GM20000 (cell line): ENCODE data around the gene TSPEAR.

Source experiments
- DNase-seq: peaks from one replicate; pipeline ENCODE4 v3.0.0; 2012; ENCODE audit warnings: low spot score
- TF ChIP-seq, protein P1 (sequence below): IDR thresholded peaks from 2 replicates; pipeline ENCODE4 v1.5.1; 2012; ENCODE audit warnings: mild to moderate bottlenecking, control low read depth; ENCODE audit errors: extremely low read depth, missing control alignments

TSPEAR gene

GRCh38 chr21:44549525-44550211 lies 161.7 kb downstream of the TSPEAR start:
- no peak for DNase-seq
- TF ChIP-seq, protein P1, sequence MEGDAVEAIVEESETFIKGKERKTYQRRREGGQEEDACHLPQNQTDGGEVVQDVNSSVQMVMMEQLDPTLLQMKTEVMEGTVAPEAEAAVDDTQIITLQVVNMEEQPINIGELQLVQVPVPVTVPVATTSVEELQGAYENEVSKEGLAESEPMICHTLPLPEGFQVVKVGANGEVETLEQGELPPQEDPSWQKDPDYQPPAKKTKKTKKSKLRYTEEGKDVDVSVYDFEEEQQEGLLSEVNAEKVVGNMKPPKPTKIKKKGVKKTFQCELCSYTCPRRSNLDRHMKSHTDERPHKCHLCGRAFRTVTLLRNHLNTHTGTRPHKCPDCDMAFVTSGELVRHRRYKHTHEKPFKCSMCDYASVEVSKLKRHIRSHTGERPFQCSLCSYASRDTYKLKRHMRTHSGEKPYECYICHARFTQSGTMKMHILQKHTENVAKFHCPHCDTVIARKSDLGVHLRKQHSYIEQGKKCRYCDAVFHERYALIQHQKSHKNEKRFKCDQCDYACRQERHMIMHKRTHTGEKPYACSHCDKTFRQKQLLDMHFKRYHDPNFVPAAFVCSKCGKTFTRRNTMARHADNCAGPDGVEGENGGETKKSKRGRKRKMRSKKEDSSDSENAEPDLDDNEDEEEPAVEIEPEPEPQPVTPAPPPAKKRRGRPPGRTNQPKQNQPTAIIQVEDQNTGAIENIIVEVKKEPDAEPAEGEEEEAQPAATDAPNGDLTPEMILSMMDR: no peak

DNA sequence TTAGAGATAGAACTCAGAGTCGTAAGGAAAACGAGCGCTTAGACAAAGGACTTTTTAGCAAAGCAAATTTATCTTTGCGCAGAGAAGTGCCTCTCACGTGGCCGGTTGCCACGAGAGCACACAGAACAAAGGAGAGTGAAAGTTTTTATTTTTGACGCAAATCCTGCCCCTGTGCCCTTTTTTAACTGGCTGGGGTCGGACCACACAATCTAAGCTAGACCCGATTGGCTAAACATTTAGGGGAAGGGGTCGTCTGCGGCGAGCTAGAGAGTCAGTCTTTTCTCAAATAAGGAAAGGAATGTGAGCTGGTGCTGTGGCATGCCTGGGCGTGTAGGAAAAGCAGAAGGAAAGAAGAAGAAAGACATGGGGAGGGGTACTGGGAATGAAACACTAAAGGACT lies 162.4 kb downstream of the TSPEAR start:
- no peak for DNase-seq
- TF ChIP-seq, protein P1: no peak

GRCh38 chr21:44548381-44548780 lies 163.0 kb downstream of the TSPEAR start:
- TF ChIP-seq, protein P1: no peak
- no peak for DNase-seq

DNA sequence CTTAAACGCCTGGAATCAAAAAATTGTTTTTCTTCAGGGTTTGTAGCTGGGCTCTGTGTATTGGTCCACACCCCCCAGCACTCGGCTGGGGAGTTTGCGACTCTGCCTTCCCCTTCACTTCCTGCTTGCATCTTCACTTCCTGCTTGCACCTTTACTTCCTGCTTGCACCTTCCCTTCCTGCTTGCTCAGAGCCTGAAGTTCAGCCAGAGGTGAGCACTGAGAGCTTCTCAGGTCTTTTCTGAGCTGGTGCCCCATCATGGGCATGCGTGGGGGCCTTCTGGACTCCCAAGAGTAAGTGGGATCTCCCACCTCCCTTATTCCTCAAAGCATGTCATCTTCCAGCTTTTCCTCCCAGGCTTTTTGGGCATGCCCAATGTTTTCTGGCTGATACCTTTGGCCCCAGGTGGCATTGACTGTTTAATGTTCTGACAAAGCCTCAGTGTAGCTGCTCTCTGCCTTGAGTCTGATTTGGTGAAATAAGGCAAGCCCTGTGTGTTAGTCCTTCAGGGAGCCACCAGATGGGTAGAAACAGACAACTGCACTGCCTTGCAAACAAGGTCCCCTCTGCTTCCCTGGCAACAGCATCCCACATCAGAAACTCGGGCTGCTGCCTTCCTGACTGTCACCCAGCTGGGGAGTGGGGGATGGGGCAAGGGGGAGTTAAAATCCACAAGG lies 163.6 kb downstream of the TSPEAR start:
- TF ChIP-seq, protein P1: no peak
- no peak for DNase-seq

DNA sequence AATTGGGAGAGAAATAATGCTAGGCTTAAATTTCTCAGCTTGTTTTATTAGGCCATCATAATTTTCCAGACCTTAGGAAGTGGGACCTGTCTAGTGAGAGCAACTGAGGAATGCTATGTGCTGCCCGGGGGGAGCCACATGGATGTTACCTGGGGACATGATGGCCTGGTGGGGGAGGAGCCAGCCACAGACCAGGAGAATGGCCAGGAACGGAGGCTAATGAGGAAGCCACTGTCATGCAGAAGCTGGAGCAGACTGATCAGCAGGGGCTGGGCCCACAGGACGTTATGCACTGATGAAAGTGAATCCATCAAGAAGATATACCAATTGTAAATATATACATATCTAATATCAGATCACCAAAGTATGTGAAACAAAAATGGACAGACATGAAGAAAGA lies 166.8 kb downstream of the TSPEAR start:
- no peak for DNase-seq
- TF ChIP-seq, protein P1: no peak

DNA sequence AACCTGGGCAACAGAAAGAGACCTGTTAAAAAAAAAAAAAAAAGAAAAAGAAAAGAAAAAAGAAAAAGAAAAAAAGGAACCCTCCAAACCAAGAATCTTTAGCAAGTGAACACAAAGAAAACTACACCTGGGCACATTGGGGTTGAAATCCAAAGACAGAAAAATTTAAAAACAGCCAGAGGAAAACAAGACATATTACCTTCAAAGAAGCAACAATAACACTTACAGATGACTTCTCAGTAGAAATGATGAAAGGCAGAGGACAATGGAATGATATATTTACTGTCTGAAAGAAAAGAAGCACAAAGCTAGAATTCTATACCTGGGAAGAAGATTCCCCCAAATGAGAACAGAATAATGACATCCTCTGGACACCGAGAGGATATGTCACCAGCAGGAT lies 168.7 kb downstream of the TSPEAR start:
- DNase-seq: no peak
- TF ChIP-seq, protein P1: no peak

GRCh38 chr21:44540741-44541288 lies 170.6 kb downstream of the TSPEAR start:
- TF ChIP-seq, protein P1: no peak
- DNase-seq: no peak
